ENCODE data around the gene SEPTIN3.

GRCh38 chr22:41970601-41971000 is 1.4 kb downstream of the SEPTIN3 start:
- TF ChIP-seq CTCF (conservative IDR thresholded peaks at IDR 0.05) (no peak), ZFX (IDR thresholded peaks at IDR 0.05) (no peak)

Measured in C4-2B (cell line).